ENCODE results near the gene RAD9B.
"Not testable (repeated sequence)": the region's sequence is repeated elsewhere in the genome, so short reads cannot be mapped to it uniquely, and the experiment has no call there.

RAD9B gene

DNA sequence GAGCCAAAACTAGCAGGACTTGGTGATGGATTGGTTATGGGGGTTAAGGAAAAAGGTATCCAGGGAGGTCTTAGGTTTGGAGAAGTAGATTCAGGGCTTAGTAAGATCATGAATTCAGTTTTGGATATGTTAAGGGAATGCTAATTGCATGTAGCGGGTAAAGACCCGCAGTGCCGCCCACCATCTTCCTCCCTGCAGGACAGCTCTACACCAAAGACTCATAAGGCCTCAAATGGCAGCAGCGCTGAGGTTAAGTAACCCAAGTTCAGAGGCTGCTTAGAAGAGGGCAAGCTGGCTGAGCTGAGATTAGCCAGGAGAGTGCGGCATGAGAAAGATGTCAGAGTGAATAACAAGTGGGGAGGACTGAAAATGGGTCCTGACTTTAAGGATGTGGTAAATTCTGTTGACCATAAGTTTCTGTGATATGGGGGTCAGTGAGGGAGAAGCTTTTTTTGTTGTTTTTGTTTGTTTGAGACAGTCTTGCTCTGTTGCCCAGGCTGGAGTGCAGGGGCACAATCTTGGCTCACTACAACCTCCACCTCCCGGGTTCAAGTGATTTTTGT is 26.2 kb downstream of the RAD9B start:
- no peak for DNase-seq

DNA sequence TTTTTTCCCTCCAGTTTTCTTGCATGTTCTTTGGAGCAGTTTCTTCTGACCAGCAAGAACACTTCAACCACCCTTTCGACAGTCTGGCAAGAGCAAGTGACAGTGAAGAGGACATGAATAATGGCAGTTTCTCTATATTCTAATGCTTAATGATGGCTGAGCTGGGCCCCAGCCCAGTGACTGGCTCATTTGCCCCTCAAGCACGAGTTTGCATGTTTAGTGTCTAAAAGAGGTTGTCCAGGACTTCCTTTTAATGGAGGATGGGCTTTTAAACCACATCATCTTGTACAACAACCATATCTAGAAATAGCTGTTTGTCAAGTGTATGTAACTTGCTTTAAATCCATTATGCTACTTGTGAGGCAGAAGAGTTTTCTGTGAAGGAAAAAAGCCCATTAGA is 28.4 kb downstream of the RAD9B start:
- no peak for DNase-seq

DNA sequence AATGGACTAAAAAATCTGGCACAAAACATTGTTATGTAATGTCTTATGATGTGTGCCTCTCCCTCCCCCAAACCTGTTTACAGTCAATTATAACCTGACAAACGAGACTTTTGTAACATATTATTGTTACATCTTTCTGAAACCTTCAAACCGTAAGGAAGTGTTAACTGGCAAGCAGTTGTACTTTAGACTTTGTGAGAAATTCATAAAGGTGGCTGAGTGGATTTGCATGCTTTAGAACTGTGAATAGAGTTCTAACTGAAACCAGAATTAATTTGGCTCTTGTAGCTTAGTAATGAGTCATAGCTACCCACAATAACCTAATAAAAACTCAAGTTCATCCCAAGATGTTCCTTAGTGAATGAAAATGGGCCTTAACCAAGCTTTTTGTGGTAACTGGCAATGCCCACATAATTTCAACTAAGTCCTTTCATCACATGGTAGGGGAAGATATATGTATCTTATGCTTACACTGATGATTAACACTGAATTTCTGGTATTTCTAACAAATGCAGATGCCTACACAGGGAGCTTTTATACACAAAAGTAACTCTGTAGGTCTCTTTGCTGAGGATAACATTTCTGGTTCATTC is 29.7 kb downstream of the RAD9B start:
- no peak for DNase-seq

DNA sequence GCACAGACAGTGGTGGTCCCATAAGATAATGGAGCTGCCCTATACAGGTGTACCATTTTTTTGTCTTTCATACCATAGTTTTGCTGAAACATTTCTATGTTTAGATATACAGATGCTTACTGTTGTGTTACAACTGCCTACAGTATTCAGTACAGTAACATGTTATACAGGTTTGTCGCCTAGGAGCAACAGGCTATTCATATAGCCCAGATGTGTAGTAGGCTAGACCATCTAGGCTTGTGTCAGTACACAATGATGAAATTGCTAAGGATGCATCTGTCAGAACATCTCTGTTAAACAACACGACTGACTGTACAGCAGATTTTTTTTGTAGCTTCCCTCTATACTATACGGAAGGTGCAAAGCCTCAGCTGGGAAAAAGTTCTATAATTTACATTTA is 30.5 kb downstream of the RAD9B start:
- DNase-seq: no peak

DNA sequence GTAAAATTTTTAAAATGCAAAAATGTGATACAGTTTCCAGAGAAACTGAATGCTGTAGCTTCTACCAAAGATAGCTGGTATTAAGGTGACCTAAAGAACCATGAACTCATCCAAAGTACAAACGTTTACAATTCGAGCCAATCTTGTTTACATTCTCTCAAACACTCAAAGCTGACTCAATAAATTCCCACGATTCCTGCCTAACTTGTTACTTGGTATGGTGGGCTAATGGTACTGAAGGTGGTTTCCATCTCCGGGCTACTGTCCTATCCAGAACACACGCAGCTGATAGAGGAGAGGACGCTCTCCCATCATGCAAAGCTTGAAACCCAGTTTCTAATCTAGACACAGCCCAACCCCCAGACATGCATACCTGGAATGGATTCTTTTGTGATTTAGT is 31.5 kb downstream of the RAD9B start:
- no peak for DNase-seq

DNA sequence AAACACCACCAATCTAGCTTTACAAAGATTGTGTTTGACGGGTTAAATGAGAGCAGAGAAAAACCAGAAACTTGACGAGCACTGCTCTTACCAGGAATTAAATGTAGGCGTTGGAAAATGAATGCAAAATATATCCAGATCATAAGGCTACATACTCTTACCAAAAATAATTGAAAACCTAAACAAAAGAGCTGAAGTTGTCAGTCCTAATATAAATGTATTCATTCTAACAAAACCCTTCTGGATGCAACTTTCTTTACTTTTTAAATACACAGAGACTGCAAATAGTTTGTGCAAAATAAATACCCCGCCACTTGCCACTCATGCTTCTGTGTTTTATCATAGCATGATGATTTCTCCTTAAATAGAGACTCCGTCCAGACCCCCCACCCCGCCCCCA is 32.7 kb downstream of the RAD9B start:
- DNase-seq: no peak

DNA sequence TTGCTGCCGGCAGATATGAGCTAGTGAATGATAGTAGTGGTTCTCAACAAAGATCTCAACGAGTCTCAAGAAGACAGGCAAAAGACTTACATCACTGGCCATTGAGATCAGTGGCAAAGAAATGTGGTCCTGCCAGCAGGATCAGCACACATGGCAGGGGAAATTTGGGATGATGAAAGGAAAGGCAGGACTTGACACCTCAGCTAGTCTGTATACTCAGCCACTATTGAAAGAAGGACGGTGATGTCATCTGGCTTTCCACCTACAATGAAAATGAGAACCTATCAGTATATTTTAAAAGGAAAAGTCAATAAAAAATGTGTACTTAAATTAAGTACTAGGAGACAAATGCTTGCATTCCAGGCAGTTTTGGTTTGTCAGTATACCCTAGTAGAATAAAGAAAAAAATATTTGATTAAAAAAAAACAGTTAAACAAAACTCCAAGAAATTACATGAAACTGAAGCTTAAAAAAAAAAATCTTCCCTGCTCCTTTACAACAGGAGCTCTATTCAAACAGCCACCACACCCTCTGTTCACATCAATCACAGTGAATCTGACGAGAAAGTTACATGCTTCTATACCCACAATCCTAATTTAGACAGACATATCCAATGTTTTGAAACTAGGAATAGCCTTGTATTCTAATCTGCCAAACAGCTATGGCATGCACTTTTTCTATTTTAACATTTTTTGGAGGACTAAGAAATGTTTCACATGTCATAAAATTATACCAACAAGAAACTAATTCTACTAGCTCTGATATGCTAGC is 34.9 kb downstream of the RAD9B start:
- DNase-seq: no peak

DNA sequence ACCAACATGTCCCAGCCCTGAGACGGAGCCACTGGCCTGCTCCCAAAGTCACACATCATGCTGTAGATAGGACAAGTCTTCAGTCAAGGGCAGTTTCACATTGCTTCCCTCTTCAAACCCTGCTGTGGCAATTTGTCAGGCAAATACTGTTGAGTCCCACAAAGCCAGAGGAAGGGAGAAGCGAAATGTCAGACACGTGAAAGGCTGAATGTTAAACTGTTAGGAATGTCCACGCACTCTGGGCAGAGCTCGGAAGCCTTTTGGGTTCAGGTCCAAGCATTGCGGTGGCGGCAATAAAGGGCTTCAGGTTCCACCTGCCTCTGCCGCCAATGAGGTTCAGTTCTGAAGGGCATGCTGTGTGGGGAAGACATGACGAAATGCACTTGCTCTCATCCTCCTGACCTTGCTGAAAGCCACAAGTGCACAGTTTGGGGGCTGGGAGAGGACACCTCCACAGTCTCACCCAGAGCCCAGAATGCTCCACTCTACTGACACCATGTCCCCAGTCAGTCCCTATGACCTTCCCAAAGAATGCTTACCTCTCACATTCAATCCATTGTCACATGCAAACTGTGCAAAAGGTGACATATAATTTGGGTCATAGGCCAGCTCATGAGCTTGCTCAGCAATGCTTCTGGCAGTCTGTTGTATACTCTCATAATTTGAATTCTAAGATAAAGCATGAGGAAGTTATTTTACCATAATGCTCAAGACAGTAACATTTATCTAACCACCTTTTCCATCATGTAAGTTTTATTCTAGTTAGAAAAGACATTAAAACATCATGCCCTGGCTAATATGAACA is 35.7 kb downstream of the RAD9B start:
- no peak for DNase-seq

DNA sequence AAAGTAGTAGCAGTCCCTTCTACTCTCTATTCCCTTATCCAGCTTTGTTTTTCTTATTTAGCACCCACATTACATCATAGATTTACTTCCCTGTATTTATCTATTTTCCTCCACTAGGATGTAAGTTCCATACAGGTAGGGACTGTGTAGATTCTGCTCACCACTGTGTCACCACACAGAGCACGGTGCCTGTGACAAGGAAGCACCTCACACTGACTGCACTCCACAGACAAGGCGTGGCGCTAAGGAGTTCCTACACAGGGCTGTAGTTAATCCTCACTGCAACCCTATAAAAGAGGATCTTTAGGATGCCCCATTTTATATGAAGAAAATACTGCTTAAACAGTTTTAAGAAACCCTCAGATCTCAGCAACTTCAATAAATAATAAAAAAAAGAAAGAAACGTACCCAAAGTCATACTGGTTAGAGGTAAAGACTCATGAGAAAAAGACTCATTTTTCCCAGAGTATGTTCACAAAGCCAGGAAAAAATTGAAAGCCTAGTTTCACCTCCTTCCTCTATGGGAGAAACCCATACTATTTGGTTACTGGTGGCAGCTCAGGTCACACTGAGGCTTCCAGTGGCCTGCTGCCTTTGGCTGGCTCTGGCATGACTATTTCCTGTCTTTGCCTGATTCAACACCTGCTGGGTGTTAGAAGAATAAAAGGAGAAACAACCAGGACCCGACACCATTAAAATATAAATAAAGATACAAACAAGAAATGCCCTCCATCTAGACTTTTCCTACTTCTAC is 36.9 kb downstream of the RAD9B start:
- DNase-seq: no peak

DNA sequence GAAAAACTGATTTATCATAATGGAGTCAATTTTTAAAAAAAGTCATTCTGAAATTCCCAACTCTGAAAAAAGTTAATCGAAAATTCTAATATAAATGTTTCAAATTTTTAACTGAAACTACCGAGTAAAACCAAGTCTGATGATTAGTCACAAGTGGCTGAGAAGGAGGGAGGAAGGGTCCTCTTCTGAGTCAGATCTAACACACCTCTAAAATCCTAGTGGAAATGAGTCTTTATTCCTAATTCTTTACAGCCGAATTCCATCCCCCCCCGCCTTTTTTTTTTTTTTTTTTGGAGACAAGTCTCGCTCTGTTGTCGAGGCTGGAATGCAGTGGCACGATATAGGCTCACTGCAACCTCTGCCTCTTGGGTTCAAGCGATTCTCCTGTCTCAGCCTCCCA is 37.9 kb downstream of the RAD9B start:
- no peak for DNase-seq

DNA sequence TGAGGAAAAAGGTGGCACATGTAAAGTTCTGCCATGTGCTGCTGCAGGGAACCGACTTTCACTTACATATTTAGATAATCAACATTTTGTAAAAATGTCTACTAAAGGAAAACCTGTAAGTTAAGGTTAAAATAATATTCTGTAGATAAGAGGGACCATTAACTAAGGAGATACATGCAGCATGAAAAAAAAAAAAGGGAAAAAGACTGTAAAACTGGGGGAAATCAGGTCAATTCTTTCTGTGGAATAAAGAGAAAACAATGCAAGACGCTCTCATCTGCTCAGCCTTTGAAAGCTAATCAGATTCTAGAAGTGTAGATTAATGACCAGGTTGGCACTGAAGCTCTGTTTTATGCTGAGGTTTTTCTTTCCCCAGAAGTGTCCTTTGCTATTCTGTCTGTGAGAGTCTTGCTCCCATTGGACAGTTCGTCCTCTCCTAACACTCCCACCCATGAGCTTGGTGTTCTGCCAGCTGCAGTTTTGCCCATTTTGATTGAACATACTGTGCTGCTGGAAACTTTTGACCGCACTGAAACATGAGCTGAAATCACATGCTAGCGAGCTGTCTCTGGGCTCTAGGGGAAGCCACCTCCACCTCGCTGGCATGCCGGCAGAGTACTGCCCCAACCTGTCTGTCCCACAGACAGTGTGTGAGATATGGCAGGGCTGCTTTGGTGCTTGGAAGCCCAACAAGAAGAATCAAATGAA is 41.3 kb downstream of the RAD9B start:
- no peak for DNase-seq

DNA sequence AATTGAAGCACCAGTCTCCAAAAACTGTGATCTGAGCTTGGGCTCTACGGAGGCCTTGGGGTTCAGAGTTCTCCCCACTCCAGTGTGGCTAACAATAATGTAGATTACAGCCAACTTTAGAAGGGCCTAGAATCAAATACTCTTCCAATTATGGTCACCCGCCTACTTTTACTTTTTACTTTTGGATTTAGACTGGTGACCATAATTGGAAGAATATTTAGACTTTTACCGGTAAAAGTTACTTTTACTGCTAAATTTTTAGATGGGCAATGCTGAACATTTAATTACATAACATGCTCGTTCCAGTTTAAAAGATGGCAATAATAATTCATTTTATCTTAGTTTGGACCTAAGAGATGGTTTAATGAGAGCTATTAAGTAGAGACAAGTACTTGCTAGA is 41.8 kb downstream of the RAD9B start:
- DNase-seq: no peak

DNA sequence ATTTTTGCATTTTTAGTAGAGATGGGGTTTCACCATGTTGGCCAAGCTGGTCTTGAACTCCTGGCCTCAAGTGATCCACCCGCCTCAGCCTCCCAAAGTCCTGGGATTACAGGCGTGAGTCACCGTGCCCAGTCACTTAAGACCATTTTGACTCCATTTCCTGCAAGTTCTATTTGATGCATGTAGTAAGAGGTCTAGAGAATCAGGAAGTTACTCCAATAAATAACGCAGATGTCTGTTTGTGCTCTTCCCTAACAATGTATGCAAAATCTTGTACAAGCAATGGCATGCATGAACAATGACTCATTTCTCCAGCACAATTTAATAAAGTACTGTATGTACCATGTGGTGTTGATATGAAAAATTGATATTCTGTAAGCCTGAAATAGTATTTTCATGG is 43.1 kb downstream of the RAD9B start:
- not testable (repeated sequence) for DNase-seq

DNA sequence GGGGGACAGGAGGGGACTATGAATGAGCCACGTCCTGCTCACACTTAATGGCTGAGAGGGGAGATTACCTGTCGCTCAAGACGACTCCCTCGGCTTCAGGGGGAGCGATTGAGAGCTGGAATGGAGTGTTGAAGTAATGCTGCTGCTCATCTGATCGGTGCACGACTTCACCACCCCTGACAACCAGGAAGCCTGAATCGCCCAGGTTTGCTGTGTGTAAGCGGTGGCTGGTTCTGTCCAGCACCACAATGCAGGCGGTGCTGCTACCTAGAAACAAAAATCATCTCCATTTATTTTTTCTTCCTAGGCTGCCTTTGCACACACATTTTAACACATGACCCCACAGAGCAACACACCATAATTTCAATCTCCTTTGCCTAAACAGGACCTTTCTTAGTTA is 43.7 kb downstream of the RAD9B start:
- no peak for DNase-seq

DNA sequence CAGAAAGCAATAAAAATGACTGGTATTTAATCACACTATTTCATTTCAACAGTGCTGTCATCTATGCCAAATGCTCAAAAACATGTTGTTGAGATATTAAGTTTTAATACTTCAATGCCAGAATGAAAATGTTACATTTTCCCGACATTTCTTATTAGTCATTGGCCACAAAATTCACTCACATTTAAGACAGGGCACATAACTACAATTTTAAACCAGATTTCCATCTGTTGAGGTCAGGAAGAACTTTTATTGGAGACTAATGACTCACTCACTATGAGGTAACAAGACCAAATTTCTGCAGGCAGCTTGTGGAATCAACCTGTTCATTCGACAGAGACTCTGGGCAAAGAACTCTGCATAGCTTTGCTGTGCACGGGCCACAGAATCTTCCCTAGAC is 44.2 kb downstream of the RAD9B start:
- DNase-seq: no peak

DNA sequence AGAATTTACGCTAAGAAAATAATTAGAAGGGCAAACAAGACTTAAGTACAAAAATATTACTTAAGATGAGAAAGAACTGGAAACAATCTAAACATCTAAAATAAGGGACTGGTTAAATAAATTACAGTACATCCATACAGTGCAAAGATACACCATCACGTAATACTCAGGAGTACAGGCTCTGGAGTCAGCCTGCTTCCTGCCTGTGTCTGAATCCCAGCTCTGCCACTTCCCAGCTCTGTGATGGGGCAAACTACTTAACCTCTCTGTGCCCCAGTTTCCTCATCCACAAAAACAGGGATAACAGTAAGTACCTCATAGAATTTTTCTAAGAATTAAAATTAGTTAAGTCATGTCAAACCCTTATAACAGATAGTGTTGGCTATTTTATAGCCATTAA is 45.0 kb downstream of the RAD9B start:
- DNase-seq: no peak

DNA sequence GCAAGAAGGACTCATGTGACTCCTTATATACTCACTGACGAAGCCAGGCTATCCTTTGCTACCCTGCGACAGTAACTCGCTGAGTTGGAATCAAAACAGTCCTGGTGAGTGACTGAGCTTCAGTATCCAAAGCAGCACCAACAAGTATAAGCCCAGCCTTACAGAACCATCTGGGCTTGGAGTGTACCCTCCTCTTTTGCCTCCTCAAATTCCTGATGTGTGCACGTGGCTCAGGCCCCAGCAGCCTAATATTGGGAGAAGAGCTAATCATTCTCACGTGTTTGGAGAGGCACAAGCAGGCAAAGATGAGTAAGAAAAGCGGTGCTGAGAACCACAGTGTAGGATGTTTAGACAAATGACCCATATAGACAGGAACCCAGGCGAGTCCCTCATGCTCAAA is 46.5 kb downstream of the RAD9B start:
- no peak for DNase-seq

DNA sequence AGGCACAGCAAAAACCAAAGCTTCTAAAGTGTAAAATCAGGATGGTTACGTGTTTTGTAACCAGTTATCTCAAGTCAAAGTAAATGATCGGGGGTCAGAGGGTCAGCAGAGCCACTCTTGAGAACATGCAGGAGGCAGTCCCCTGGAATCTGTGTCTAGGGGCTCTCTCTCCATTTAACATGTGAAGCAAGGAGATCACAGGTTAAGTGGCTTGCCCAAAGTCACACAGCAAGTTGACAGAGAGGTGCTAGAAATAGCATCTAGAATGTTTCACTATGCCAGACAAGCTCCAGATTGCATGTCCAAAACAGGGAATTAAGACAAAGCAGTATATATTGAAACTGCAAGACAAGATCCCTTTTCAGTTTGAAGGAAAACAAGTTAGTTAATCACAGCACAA is 47.6 kb downstream of the RAD9B start:
- DNase-seq: no peak

DNA sequence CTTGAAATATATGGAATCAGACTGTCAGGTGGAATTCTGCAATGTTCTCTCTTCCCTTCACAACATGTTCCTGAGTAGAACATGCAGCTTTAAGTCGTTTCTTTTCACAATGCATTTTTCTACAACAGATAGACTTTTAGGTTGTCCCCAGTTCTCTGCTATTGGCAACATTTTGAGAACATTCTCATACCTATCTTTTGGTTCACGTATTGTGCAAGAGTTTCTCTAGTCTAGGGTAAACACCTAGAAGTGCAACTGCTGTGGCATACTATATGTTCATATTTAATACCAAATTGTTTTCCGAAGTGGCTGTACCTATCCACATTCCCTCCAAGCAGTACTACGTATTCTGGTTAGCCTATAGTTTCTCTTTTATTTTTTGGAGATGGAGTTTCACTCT is 48.9 kb downstream of the RAD9B start:
- DNase-seq: no peak
